Kidney epithelial cell (primary cell): ENCODE data around the gene SLC43A3. TPM values are rescaled to one million over a fixed set of nuclear protein-coding genes. Genes with fewer than 3 reads are reported as not detected.

Experiments used
- DNase-seq: peaks from one replicate; pipeline ENCODE4 v3.0.0-alpha.2; 2010; ENCODE audit warnings: low read depth
- H3K27me3 ChIP-seq: 2 replicates; pipeline ENCODE4 v1.6.0; 2011; ENCODE audit warnings: low read length; ENCODE audit not compliant: control insufficient read depth, insufficient read depth
- H3K36me3 ChIP-seq: 2 replicates; pipeline ENCODE4 v1.5.1; 2011; ENCODE audit warnings: low read length; ENCODE audit not compliant: control insufficient read depth, insufficient read depth
- H3K4me3 ChIP-seq: 2 replicates; pipeline ENCODE4 v1.5.1; 2011; ENCODE audit warnings: low read depth, mild to moderate bottlenecking, control low read depth, low read length
- total RNA-seq: library from RNA; depleted of rRNA; stranded (reverse); fragments of >200 nt; gene quantifications from 2 replicates; pipeline ENCODE4 v1.2.3, GENCODE V29; 2015
- TF ChIP-seq, protein P1 (sequence below): IDR thresholded peaks from 2 replicates; pipeline ENCODE4 v1.5.1; 2011; ENCODE audit warnings: mild to moderate bottlenecking, moderate library complexity, low read length, control low read depth, inconsistent platforms; ENCODE audit not compliant: insufficient read depth, poor library complexity, severe bottlenecking

The SLC43A3 gene
- total RNA-seq, 1 donor from 2014 or later: 108 TPM

DNA sequence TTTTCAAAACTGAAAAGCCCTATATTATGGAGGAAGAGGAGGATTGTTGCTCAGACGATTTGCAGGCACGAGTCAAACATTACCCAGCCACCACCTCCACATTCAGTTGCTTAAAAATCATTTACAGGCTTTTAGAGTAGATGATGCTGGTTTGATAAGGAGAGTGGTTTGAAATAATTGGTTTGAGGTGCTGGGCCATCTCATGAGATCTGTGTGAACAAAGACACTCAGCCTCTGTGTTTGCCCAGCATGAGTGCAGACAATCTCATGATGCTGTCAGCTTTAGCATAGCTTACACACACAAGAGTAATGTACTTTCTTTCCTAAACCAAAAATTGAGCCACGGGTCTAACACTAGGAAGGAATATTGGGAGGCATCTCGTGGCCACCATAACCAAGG lies 4.3 kb downstream of the SLC43A3 start:
- H3K4me3 ChIP-seq: no peak overlapping the region
- TF ChIP-seq, protein P1, sequence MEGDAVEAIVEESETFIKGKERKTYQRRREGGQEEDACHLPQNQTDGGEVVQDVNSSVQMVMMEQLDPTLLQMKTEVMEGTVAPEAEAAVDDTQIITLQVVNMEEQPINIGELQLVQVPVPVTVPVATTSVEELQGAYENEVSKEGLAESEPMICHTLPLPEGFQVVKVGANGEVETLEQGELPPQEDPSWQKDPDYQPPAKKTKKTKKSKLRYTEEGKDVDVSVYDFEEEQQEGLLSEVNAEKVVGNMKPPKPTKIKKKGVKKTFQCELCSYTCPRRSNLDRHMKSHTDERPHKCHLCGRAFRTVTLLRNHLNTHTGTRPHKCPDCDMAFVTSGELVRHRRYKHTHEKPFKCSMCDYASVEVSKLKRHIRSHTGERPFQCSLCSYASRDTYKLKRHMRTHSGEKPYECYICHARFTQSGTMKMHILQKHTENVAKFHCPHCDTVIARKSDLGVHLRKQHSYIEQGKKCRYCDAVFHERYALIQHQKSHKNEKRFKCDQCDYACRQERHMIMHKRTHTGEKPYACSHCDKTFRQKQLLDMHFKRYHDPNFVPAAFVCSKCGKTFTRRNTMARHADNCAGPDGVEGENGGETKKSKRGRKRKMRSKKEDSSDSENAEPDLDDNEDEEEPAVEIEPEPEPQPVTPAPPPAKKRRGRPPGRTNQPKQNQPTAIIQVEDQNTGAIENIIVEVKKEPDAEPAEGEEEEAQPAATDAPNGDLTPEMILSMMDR: no peak
- DNase-seq: no peak
- H3K27me3 ChIP-seq: no peaks in the 10 kb centered on the region
- H3K36me3 ChIP-seq: no peaks in the 10 kb centered on the region

DNA sequence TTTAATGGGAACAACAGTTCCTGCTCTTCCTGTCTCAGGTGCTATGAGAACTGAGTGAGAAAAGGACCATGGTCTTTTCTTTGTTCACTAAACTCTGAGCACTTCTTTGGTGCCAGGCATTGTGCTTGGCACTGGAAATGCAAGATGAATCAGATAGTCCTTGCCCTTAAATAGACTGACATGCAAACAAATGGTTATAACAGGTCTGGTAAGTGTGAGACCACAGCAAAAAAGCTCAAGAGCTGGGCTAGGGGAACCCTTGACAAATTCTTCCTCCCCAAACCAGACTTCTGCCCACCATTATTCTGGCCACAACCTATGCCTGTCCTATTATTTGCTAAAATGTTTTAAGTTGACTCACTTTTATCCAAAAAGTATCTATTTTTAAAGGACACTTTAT lies 5.1 kb downstream of the SLC43A3 start:
- DNase-seq: no peak

DNA sequence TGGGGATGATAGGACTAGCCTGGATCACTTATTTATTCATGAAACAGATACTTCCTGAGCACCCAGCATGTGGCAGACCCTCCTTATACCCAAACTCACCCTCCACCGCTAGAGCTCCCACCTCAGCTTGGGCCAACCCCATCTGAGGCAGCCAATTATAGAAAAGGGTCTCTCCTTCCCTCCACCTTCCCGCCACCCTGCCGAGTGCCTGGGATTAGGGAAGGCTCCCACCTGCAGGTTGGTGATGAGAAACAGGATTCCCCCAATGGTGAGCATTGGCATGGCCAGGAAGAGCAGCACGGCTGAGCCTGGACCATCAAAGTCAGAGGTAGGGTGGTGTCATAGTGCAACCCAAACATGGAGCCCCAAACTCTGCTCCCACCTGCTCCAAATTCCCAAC lies 5.9 kb downstream of the SLC43A3 start:
- DNase-seq: no peak
- TF ChIP-seq, protein P1: no peak
- no peaks in the 10 kb centered on the region for H3K27me3 ChIP-seq
- no peak overlapping the region for H3K4me3 ChIP-seq
- no peaks in the 10 kb centered on the region for H3K36me3 ChIP-seq

More for the DNA sequence above, 5.1 kb downstream of the SLC43A3 start:
- TF ChIP-seq, protein P1: no peak
- Histone ChIP-seq H3K27me3 (no peaks in the 10 kb centered on the region), H3K36me3 (no peaks in the 10 kb centered on the region), H3K4me3 (no peak overlapping the region)

DNA sequence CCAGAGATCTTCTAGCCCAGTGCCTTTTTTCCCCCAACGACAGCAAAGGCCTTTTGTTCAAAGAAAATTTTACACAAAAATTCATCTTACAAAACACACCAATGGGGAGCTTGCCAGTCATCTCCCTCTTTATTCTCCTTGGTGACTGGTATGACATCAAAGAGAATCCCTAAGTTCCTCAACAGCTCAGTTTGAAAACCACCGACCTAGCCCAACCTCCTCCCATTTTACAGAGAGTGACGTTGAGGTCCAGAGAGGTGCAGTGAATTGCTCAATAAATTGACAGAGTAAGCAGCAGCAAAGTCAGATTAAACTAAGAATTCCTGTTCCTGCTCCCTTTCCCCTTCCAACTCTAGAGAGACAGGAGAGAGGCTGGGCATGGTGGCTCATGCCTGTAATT lies 7.8 kb downstream of the SLC43A3 start:
- no peaks in the 10 kb centered on the region for H3K27me3 ChIP-seq
- TF ChIP-seq, protein P1: no peak
- no peak for DNase-seq
- no peak overlapping the region for H3K4me3 ChIP-seq
- H3K36me3 ChIP-seq: no peaks in the 10 kb centered on the region

DNA sequence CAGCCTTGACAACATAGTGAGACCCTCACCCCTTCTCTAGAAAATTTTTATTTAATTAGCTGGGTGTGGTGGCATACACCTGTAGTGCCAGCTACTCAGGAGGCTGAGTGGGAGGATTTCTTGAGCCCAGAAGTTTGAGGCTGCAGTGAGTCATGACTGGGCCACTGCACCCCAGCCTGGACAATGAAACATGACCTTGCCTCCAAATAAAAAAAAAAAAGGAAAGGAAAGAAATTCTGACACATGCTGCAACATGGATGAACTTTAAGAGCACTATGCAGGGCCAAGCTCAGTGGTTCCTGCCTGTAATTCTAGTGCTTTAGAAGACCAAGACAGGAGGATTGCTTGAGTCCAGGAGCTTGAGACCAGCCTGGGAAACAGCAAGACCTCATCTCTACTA lies 8.8 kb downstream of the SLC43A3 start:
- no peak overlapping the region for H3K4me3 ChIP-seq
- no peaks in the 10 kb centered on the region for H3K27me3 ChIP-seq
- H3K36me3 ChIP-seq: no peaks in the 10 kb centered on the region
- no peak for DNase-seq
- TF ChIP-seq, protein P1: no peak

DNA sequence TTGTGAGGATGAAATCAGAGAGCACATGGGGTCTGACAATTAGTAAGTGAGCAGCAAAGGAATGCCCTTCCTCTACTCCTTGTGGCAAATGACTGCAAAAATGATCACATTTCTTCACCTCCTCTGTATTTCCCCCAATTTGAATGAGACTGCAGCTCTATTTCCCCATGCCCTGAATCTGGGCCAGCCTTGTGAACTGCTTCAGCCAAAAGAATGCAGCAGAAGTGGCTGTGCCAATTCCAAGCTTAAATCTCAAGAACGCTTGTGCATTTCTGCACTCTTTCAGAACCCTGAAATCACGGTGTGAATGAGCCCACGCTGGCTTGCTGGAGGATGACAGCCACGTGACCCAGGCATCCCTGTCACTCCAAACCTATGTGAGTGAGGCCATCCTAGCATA lies 9.9 kb downstream of the SLC43A3 start:
- no peak for DNase-seq
- no peaks in the 10 kb centered on the region for H3K36me3 ChIP-seq
- H3K4me3 ChIP-seq: no peak overlapping the region
- no peaks in the 10 kb centered on the region for H3K27me3 ChIP-seq
- TF ChIP-seq, protein P1: no peak
